Nephron (organoid): ENCODE measurements around the gene TACR2.

Source experiments
- H3K27ac Mint-ChIP-seq, 3 experiments: 2 replicates each; pipeline ENCODE4 v1.8.0; 2020; ENCODE audit warnings: mixed read lengths in 3 of 3, mild to moderate bottlenecking in 2 of 3, moderate library complexity in 1 of 3
- H3K27me3 Mint-ChIP-seq: 2 replicates; pipeline ENCODE4 v1.8.0; 2021; ENCODE audit warnings: low read depth, mild to moderate bottlenecking, moderate library complexity, mixed read lengths
- H3K36me3 Mint-ChIP-seq: 2 replicates; pipeline ENCODE4 v1.8.0; 2020; ENCODE audit warnings: low read depth, mixed read lengths
- H3K4me1 Mint-ChIP-seq: 2 replicates; pipeline ENCODE4 v1.8.0; 2020; ENCODE audit warnings: mixed read lengths
- H3K4me3 Mint-ChIP-seq, 3 experiments: 2 replicates each; pipeline ENCODE4 v1.8.0; 2020; ENCODE audit warnings: mild to moderate bottlenecking in 3 of 3, mixed read lengths in 3 of 3, moderate library complexity in 2 of 3
- H3K9me3 Mint-ChIP-seq: 2 replicates; pipeline ENCODE4 v1.8.0; 2020; ENCODE audit warnings: mixed read lengths
- CTCF ChIP-seq, 3 experiments: fragments of 200-600 bp; sonication (generic); IDR thresholded peaks; one replicate each; pipeline ENCODE4 v1.5.0; 2021; ENCODE audit warnings: antibody characterized with exemption in 3 of 3; ENCODE audit not compliant: unreplicated experiment in 3 of 3

The TACR2 gene

GRCh38 chr10:69461243-69462025 is 44.7 kb upstream of the TACR2 start:
- Mint-ChIP-seq H3K4me3 (no peak overlapping the region), H3K27me3 (peaks cover 9% of the 10 kb centered on the region), H3K9me3 (no peaks in the 10 kb centered on the region), H3K4me1 (peaks cover 29% of the 10 kb centered on the region), H3K27ac (no peak overlapping the region), H3K36me3 (no peaks in the 10 kb centered on the region)
- TF ChIP-seq CTCF (IDR thresholded peaks at IDR 0.05; ENCODE audit: unreplicated experiment in 3 of 3), result no peak

- no peak for TF ChIP-seq CTCF (IDR thresholded peaks at IDR 0.05; ENCODE audit: unreplicated experiment in 3 of 3)
- H3K27me3 Mint-ChIP-seq, result peaks cover 9% of the 10 kb centered on the region
- no peaks in the 10 kb centered on the region for H3K36me3 Mint-ChIP-seq
- H3K4me1 Mint-ChIP-seq, result peaks cover 27% of the 10 kb centered on the region
- H3K4me3 Mint-ChIP-seq, result no peak overlapping the region
- no peak overlapping the region for H3K27ac Mint-ChIP-seq
- H3K9me3 Mint-ChIP-seq, result no peaks in the 10 kb centered on the region
These were observed 44.0 kb upstream of the TACR2 start for GRCh38 chr10:69460576-69461242.

- no peaks in the 10 kb centered on the region for H3K9me3 Mint-ChIP-seq
- no peaks in the 10 kb centered on the region for H3K36me3 Mint-ChIP-seq
- no peak overlapping the region for H3K27ac Mint-ChIP-seq
- peaks cover 9% of the 10 kb centered on the region for H3K27me3 Mint-ChIP-seq
- H3K4me3 Mint-ChIP-seq, result no peak overlapping the region
- H3K4me1 Mint-ChIP-seq, result peaks cover 20% of the 10 kb centered on the region
- TF ChIP-seq CTCF (IDR thresholded peaks at IDR 0.05; ENCODE audit: unreplicated experiment in 3 of 3), result no peak
These were observed 43.3 kb upstream of the TACR2 start for GRCh38 chr10:69459893-69460575.

- Mint-ChIP-seq H3K27ac (no peak overlapping the region), H3K9me3 (no peaks in the 10 kb centered on the region), H3K4me3 (no peak overlapping the region), H3K36me3 (no peaks in the 10 kb centered on the region), H3K27me3 (peaks cover 9% of the 10 kb centered on the region), H3K4me1 (peaks cover 14% of the 10 kb centered on the region)
- TF ChIP-seq CTCF (IDR thresholded peaks at IDR 0.05; ENCODE audit: unreplicated experiment in 3 of 3), result no peak
These were observed 42.5 kb upstream of the TACR2 start for GRCh38 chr10:69459101-69459790.

GRCh38 chr10:69458430-69459100 is 41.8 kb upstream of the TACR2 start:
- Mint-ChIP-seq H3K4me3 (no peak overlapping the region), H3K4me1 (peaks cover 14% of the 10 kb centered on the region), H3K27me3 (peaks cover 11% of the 10 kb centered on the region), H3K27ac (no peak overlapping the region), H3K9me3 (no peaks in the 10 kb centered on the region), H3K36me3 (no peaks in the 10 kb centered on the region)
- TF ChIP-seq CTCF (IDR thresholded peaks at IDR 0.05; ENCODE audit: unreplicated experiment in 3 of 3), result no peak
